GM12892 (cell line): ENCODE results near the gene LGR4.

Experiments
- DNase-seq: peaks from one replicate; pipeline ENCODE4 v3.0.0; 2011; ENCODE audit not compliant: insufficient read length
- FAIRE-seq: peaks from 2 replicates; lab custom pipeline; 2011; peaks lifted over from hg19 to GRCh38; lab: Jason Lieb, UNC
- POLR2A ChIP-seq: IDR thresholded peaks from 2 replicates; pipeline ENCODE4 v1.6.1; 2011; ENCODE audit warnings: low read depth, low read length, control low read depth
- POLR2AphosphoS5 ChIP-seq: IDR thresholded peaks from 2 replicates; pipeline ENCODE4 v1.6.1; 2011; ENCODE audit warnings: low read depth, low read length, control low read depth
- TAF1 ChIP-seq: IDR thresholded peaks from 2 replicates; pipeline ENCODE4 v1.6.1; 2011; ENCODE audit warnings: low read depth, mild to moderate bottlenecking, control low read depth, low read length, borderline replicate concordance

The LGR4 gene

GRCh38 chr11:27506200-27507182 is 33.9 kb upstream of the LGR4 start, which contains the start of gene LIN7C:
TSS of gene LIN7C (minus strand) at chr11:27506769. CDS start at chr11:27506752, 17 bp downstream.
- peak; percentile 99 for FAIRE-seq
- DNase-seq, result peak; percentile 67
- TF ChIP-seq POLR2AphosphoS5 (peak; percentile 97), POLR2A (peak; percentile 96), TAF1 (peak; percentile 72; the same call in 1 of the 2 replicates)

DNA sequence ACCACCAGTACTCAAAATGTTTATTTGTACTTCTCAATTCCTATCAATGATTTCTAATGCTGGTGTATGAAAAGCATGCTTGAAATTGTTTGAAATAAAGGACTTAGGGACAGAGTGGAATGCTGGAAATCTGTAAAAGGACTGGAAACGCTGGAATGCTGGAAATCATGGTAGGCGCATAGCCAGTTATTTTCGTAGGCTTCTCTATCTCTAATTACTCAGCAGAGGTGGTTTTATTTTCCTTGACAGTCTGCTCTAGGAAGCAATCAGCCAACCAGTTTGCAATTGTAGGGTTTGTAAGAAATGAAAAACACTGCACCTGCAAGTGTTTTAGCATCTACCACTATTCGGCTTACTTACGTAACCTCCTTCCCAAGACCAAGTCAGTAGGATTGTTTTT is 33.2 kb upstream of the LGR4 start:
- FAIRE-seq, result no peak

DNA sequence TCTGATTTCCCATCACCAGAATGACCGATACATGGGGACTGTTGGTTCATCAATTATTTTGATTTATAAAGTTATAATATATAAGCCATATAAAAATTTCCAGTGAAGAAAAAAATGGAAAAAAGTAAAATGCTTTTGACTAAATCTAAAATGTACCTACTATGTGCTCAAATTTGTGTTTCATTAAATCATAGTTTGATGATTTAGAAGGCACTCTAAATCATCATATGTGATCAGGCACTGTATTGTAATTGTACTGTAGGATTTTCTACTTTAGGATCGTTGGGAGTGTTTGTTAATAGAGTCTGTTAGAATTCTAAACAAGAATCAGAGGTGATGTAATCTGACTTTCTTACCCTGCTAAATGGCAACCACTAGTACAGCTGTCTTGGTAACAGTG is 31.6 kb upstream of the LGR4 start:
- FAIRE-seq, result no peak

More for the DNA sequence above, 33.2 kb upstream of the LGR4 start:
- TF ChIP-seq TAF1 (no peak), POLR2AphosphoS5 (no peak), POLR2A (no peak)
- DNase-seq, result no peak

GRCh38 chr11:27501100-27501499 is 28.5 kb upstream of the LGR4 start:
- no peak for FAIRE-seq
- TF ChIP-seq TAF1 (no peak), POLR2AphosphoS5 (no peak), POLR2A (no peak)
- DNase-seq, result no peak

More for the DNA sequence above, 31.6 kb upstream of the LGR4 start:
- TF ChIP-seq POLR2A (no peak), TAF1 (no peak), POLR2AphosphoS5 (no peak)
- no peak for DNase-seq

GRCh38 chr11:27497911-27498310 is 25.3 kb upstream of the LGR4 start:
- TF ChIP-seq POLR2AphosphoS5 (no peak), POLR2A (no peak), TAF1 (no peak)
- FAIRE-seq, result no peak
- no peak for DNase-seq

DNA sequence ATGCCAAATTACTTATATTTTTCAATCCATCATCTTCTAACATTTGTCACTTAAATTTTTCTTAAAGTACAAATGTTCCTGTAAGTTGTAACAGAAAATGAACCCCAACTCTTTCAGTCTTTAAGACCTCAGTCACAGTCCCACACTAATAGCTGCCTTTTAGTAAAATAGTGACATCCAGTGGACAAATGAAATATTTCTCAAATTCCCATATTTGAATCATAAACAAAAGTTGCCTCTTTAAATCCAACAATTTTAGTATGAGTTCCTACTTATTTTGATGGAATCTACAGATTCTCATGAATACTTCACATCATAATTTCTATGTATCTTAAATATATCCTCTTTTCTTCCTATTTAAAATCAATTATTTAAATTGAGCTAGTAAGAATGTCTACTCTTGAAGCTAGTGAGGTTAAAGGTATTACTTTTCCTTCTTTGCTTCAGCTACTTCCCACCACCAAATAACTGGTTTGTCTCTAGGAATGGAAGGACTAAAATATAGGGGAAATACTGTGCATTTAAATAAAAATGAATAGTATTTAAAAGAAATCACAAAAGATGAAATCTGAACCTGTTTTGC is 24.8 kb upstream of the LGR4 start:
- TF ChIP-seq POLR2A, result no peak
- TF ChIP-seq TAF1, result no peak
- no peak for TF ChIP-seq POLR2AphosphoS5
- DNase-seq (no peak), FAIRE-seq (peak; percentile 80)

DNA sequence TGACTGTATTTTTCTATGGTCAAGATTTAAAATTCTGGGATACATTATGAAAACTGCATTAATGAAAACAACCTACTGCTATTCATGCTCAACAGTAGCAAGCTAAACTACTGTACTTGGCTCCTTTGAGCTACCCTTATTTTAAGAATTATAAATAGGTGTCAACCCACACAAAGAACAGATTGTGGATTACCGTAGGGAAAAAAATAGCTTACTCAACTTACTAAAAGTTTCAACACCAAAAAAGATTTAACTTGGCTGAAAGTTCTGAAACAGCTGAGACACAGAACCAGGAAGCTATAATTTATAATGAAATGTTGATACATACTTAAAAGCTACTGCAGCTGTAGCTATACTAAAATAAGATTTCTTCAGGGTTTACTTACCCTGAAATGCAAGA is 23.9 kb upstream of the LGR4 start:
- no peak for FAIRE-seq
- TF ChIP-seq TAF1, result no peak
- no peak for TF ChIP-seq POLR2AphosphoS5
- TF ChIP-seq POLR2A, result no peak
- DNase-seq, result no peak

DNA sequence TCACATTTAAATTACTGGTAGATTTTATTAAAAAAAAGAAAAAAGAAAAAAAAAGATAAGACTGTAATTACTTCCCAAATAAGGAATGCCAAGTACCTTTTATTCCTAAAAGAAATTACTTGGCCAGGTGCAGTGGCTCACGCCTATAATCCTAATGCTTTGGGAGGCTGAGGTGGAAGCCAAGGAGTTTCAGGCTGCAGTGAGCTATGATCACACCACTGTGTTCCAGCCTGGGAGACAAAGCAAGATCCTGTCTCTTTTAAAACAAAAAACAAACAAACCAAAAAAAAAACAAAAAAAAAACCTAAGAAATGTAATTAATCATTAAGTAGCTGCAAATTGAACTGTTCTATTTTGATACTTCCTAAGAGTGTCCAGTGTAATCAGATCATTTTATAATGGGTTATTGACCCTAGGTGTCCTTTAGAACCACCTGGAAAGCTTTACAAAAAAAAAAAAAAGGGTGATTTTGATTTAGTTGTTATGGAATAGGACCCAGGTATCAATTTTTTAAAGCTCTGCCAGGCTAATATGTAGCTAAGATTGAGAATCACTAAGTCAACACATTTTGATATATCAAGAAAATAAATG is 23.2 kb upstream of the LGR4 start:
- FAIRE-seq (no peak), DNase-seq (no peak)
- TF ChIP-seq TAF1 (no peak), POLR2A (no peak), POLR2AphosphoS5 (no peak)

- no peak for DNase-seq
- no peak for TF ChIP-seq POLR2AphosphoS5
- no peak for TF ChIP-seq TAF1
- FAIRE-seq, result no peak
Measured at GRCh38 chr11:27489092-27489491, 16.5 kb upstream of the LGR4 start.

GRCh38 chr11:27487706-27488105 is 15.1 kb upstream of the LGR4 start:
- DNase-seq (no peak), FAIRE-seq (no peak)
- no peak for TF ChIP-seq POLR2A
- TF ChIP-seq TAF1, result no peak
- TF ChIP-seq POLR2AphosphoS5, result no peak

DNA sequence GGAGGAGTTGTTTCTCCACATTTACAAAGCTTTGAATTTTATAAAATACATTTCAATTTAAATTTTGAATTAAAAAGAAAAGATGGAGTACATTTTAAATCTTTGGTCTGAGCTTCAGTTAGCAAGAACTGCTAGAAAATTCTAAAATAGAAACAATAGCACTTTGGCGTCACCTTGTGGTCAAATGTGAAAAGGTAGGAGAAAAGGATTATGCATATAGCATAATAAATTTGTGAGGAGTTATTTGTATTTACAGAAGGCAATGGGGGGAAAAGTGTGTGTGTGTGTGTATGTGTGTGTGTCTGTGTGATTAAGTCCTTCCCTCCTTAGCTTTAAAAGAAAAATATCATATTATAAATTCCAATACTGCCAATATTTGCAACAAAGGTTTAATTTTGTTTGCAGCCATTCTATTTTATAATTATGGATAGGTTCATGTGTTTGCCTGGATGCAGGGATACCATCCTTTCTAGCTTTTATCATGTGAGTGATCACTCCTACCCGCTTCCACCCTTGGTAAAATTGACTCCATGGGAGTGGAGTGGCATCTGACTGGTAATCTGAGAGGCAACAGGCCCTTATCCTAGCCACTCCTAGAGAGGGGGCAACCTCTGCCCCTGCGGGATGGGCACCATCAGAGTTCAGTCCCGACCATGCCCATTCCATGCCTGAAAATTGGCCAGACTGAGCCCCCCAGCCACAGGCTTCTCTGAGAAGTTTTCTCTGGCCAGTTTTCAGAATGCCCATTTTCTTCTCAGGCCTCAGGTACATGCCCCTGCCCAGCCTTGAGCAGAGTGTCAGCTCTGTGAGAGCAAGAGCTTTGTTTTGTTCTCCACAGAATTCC is 13.6 kb upstream of the LGR4 start:
- TF ChIP-seq TAF1 (no peak), POLR2AphosphoS5 (no peak), POLR2A (no peak)
- peak; percentile 61 for FAIRE-seq

DNA sequence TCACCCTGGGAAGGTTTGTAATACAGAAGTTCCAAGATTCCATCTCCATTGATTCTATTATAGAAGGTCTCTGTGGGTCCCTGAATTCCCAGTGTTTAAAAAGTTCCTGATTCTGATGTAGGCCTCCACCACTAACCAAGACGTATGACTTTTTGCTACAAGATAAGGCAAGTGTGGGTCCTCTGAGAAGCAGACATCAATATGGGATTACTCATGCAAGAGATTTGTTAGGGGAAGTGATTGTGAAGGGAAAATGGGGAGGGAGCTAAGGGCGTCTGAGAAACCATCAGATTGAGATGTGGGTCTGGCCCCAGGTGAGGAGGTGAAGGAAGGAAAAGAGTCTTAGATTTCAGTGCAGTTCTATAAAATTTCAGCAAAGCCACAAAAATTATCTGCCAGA is 10.2 kb upstream of the LGR4 start:
- no peak for TF ChIP-seq TAF1
- no peak for TF ChIP-seq POLR2A
- no peak for TF ChIP-seq POLR2AphosphoS5
- DNase-seq (no peak), FAIRE-seq (no peak)

More for the DNA sequence above, 13.6 kb upstream of the LGR4 start:
- no peak for DNase-seq
